BLaER1 (cell line): ENCODE data around the gene SRSF3.
"Not testable (repeated sequence)": the region's sequence is repeated elsewhere in the genome, so short reads cannot be mapped to it uniquely, and the experiment has no call there.

ENCODE experiments used
- H3K27ac ChIP-seq: shearing (Covaris generic); formaldehyde crosslinking; 2 replicates; pipeline ENCODE4 v1.8.1; 2022
- H3K27me3 ChIP-seq: shearing (Covaris generic); formaldehyde crosslinking; 2 replicates; pipeline ENCODE4 v1.8.1; 2022
- H3K36me3 ChIP-seq: shearing (Covaris generic); formaldehyde crosslinking; 2 replicates; pipeline ENCODE4 v1.8.1; 2022
- H3K4me1 ChIP-seq: shearing (Covaris generic); formaldehyde crosslinking; 2 replicates; pipeline ENCODE4 v1.8.1; 2022
- H3K4me2 ChIP-seq: shearing (Covaris generic); formaldehyde crosslinking; 2 replicates; pipeline ENCODE4 v1.8.1; 2022
- H3K4me3 ChIP-seq: shearing (Covaris generic); formaldehyde crosslinking; 2 replicates; pipeline ENCODE4 v1.8.1; 2022
- H3K9ac ChIP-seq: shearing (Covaris generic); formaldehyde crosslinking; 2 replicates; pipeline ENCODE4 v1.8.1; 2022
- H3K9me3 ChIP-seq: shearing (Covaris generic); formaldehyde crosslinking; 2 replicates; pipeline ENCODE4 v1.8.1; 2022
- H4K20me1 ChIP-seq: shearing (Covaris generic); formaldehyde crosslinking; 2 replicates; pipeline ENCODE4 v1.8.1; 2022
- Cebpa-rat ChIP-seq: shearing (Covaris generic); IDR thresholded peaks from 2 replicates; pipeline ENCODE4 v1.8.1; 2022

Gene SRSF3

DNA sequence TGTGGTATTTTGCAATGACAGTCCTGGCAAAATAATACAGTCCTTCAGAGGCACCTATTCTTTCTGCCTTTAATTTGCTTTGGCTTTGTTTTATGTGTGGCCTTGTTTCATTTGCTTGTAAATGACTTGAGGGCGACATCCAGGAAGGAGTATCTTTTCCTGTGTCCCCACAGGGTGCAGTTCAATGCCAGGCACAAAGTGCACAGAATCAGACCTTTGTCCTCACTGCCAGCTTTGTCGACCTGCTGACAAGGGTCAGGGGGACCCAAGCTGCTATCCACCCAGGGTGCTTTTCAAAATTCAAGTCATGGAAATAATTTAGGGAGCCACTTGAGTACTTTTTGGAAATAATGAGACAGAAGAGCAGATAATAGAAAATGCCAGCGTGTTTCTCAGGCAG lies 47.4 kb downstream of the SRSF3 start:
- H3K4me2 ChIP-seq = peak overlapping the region; percentile 15
- no peaks in the 10 kb centered on the region for H4K20me1 ChIP-seq
- no peaks in the 10 kb centered on the region for H3K9me3 ChIP-seq
- peaks cover 80% of the 10 kb centered on the region for H3K4me1 ChIP-seq
- H3K9ac ChIP-seq = no peak overlapping the region
- no peaks in the 10 kb centered on the region for H3K36me3 ChIP-seq
- no peak overlapping the region for H3K4me3 ChIP-seq
- 0 out of 2 replicates have a peak overlapping the region, but pooled peaks have one; percentile 3 for H3K27ac ChIP-seq
- no peak for TF ChIP-seq Cebpa-rat
- H3K27me3 ChIP-seq = no peaks in the 10 kb centered on the region

GRCh38 chr6:36642913-36643817 lies 49.0 kb downstream of the SRSF3 start:
- no peak overlapping the region for H3K4me3 ChIP-seq
- peak overlapping the region; percentile 83 for H3K4me2 ChIP-seq
- H4K20me1 ChIP-seq = no peaks in the 10 kb centered on the region
- H3K9ac ChIP-seq = no peak overlapping the region; the same call in 1 of the 2 replicates
- peak overlapping the region; percentile 68 for H3K27ac ChIP-seq
- H3K4me1 ChIP-seq = peaks cover 72% of the 10 kb centered on the region
- H3K36me3 ChIP-seq = no peaks in the 10 kb centered on the region
- no peaks in the 10 kb centered on the region for H3K27me3 ChIP-seq
- H3K9me3 ChIP-seq = no peaks in the 10 kb centered on the region
- TF ChIP-seq Cebpa-rat = no peak

- Histone ChIP-seq H3K27ac (peak overlapping the region; percentile 68; the same call in 1 of the 2 replicates), H3K4me2 (peak overlapping the region; percentile 83), H3K4me3 (no peak overlapping the region), H3K9ac (no peak overlapping the region), H3K9me3 (no peaks in the 10 kb centered on the region), H4K20me1 (no peaks in the 10 kb centered on the region), H3K36me3 (no peaks in the 10 kb centered on the region), H3K4me1 (peaks cover 79% of the 10 kb centered on the region), H3K27me3 (no peaks in the 10 kb centered on the region)
- no peak for TF ChIP-seq Cebpa-rat
These were observed 49.8 kb downstream of the SRSF3 start for GRCh38 chr6:36643977-36644376.

- Histone ChIP-seq H4K20me1 (no peaks in the 10 kb centered on the region), H3K9me3 (no peaks in the 10 kb centered on the region), H3K36me3 (no peaks in the 10 kb centered on the region), H3K4me1 (peaks cover 71% of the 10 kb centered on the region), H3K4me3 (no peak overlapping the region), H3K9ac (no peak overlapping the region), H3K27ac (peak overlapping the region; percentile 84), H3K27me3 (no peaks in the 10 kb centered on the region), H3K4me2 (peak overlapping the region; percentile 79)
- TF ChIP-seq Cebpa-rat = no peak
These were observed 54.9 kb downstream of the SRSF3 start for GRCh38 chr6:36649086-36649485.

DNA sequence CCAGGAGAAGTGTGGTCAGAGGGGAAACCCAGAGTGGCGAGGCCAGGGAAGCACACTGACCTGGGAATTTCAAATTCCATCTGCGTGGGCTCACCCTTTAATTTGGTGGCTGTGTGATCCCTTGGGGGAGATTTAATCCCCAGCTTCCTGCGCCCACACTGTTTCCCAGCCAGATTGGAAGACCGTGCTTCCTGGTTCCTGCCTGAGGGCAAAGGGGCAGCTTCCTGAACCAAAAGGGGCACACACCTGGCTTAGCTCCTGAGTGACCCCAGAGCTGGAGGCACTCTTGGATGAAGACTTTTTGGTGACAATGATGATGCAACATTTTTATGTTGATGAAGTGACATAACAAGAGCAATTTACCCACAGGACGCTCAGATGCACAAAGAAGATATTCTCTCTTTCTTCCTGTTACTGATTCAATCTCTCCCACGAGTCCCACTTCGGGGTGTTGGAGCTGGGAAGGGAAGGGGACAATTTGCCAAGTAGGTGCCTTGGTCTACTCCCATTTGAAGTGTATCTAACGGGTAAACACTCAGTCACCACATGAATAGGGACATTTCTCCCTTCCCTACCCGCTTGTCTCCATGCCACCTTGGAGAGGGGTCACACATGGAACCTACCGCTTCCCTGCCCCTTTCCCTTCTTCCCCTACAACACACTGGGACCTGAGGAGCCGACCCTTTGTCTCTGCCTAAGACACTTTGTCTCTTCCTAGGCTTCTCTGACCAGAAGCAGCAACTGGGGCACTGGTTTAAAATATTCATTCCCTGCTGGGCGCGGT lies 55.7 kb downstream of the SRSF3 start:
- peaks cover 71% of the 10 kb centered on the region for H3K4me1 ChIP-seq
- no peak overlapping the region for H3K4me3 ChIP-seq
- no peaks in the 10 kb centered on the region for H3K27me3 ChIP-seq
- H4K20me1 ChIP-seq = no peaks in the 10 kb centered on the region
- H3K27ac ChIP-seq = peak overlapping the region; percentile 84
- H3K36me3 ChIP-seq = no peaks in the 10 kb centered on the region
- TF ChIP-seq Cebpa-rat = peak; percentile 94
- peak overlapping the region; percentile 44 for H3K9ac ChIP-seq
- H3K4me2 ChIP-seq = peak overlapping the region; percentile 79
- H3K9me3 ChIP-seq = no peaks in the 10 kb centered on the region

GRCh38 chr6:36650848-36651478 lies 56.8 kb downstream of the SRSF3 start:
- Histone ChIP-seq H3K9ac (peak overlapping the region; percentile 44; the same call in 1 of the 2 replicates), H3K36me3 (no peaks in the 10 kb centered on the region), H3K4me1 (peaks cover 71% of the 10 kb centered on the region), H3K27me3 (no peaks in the 10 kb centered on the region), H3K9me3 (no peaks in the 10 kb centered on the region), H3K27ac (peak overlapping the region; percentile 84), H3K4me3 (no peak overlapping the region), H4K20me1 (no peaks in the 10 kb centered on the region), H3K4me2 (peak overlapping the region; percentile 79)
- no peak for TF ChIP-seq Cebpa-rat

DNA sequence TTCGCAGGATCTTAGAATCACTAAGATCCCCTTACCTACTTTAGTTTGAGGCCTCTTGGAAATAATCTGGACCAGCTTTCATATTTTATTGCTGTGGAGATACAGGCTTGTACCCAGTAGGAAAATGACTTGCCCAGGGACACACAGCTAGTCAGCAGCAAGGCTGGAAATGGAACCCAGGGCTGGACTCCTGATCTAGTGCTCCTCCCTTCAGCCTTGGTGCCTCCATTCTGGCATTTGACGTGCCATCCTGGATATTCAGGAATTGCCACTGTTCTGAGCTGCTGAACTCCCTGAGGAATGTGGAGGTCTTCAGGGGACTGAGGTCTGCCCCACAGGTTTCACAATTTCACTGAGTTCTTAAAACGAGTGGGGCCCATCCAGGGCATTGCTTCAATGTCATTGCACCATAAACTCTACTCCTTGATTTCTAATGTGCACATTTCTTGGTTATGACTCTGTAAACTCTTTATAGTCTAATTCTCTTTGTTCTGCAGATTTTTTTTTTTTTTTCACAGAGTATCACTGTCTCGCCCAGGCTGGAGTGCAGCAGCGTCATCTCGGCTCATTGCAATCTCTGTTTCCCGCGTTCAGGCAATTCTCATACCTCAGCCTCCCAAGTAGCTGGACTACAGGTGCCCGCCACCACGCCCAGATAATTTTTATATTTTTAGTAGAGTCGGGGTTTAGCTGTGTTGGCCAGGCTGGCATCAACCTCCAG lies 57.7 kb downstream of the SRSF3 start:
- Histone ChIP-seq H3K27ac (0 out of 2 replicates have a peak overlapping the region, but pooled peaks have one; percentile 84), H3K4me3 (no peak overlapping the region), H3K9ac (no peak overlapping the region), H4K20me1 (no peaks in the 10 kb centered on the region), H3K36me3 (no peaks in the 10 kb centered on the region), H3K4me1 (peaks cover 77% of the 10 kb centered on the region), H3K27me3 (no peaks in the 10 kb centered on the region), H3K9me3 (no peaks in the 10 kb centered on the region), H3K4me2 (peak overlapping the region; percentile 79)
- TF ChIP-seq Cebpa-rat = no peak

DNA sequence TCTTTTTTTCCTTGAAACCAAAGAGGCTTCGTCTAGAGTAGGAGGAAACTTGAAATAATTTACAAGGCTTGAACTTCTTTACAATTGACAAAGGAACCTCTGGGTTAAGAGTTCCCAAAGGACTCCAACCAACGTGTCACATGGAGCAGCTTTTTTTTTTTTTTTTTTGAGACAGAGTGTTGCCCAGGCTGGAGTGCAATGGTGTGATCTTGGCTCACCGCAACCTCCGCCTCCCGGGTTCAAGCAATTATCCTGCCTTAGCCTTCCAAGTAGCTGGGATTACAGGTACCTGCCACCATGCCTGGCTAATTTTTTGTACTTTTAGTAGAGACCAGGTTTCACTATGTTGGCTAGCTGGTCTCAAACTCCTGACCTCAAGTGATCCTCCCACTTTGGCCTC lies 60.3 kb downstream of the SRSF3 start:
- Histone ChIP-seq H3K4me1 (peaks cover 85% of the 10 kb centered on the region), H3K4me2 (peak overlapping the region; percentile 78)
- not testable (repeated sequence) for H3K36me3 ChIP-seq, H3K27me3 ChIP-seq, H3K4me3 ChIP-seq, H3K27ac ChIP-seq, H4K20me1 ChIP-seq, H3K9ac ChIP-seq, H3K9me3 ChIP-seq
